HG03520 (cell line): ENCODE results near the gene VCP.
"Not testable (repeated sequence)": the region's sequence is repeated elsewhere in the genome, so short reads cannot be mapped to it uniquely, and the experiment has no call there.

Source experiments
- ATAC-seq: cut with Tn5 transposase; IDR thresholded peaks from one replicate; pipeline ENCODE4 v1.9.1; 2021; ENCODE audit warnings: mild to moderate bottlenecking, moderate library complexity; ENCODE audit not compliant: unreplicated experiment

Gene VCP

GRCh38 chr9:35026671-35027070, 45.8 kb downstream of the VCP start:
- ATAC-seq: no peak

- ATAC-seq: not testable (repeated sequence)
These were observed 49.0 kb downstream of the VCP start for GRCh38 chr9:35023443-35023842.

- no peak for ATAC-seq
These were observed 57.9 kb downstream of the VCP start for GRCh38 chr9:35014517-35014916.

GRCh38 chr9:35010351-35010958, 62.0 kb downstream of the VCP start:
- no peak for ATAC-seq
